ENCODE measurements around the gene TMEM156.
"Not testable (repeated sequence)": the region's sequence is repeated elsewhere in the genome, so short reads cannot be mapped to it uniquely, and the experiment has no call there.

The TMEM156 gene

GRCh38 chr4:39043058-39043860 is 11.1 kb upstream of the TMEM156 start:
- no peak for DNase-seq

- DNase-seq = no peak
Observed at GRCh38 chr4:39042366-39042765, 10.2 kb upstream of the TMEM156 start.

GRCh38 chr4:39039108-39039507 is 6.9 kb upstream of the TMEM156 start:
- DNase-seq = no peak

- DNase-seq = no peak
Observed at GRCh38 chr4:39037941-39038340, 5.7 kb upstream of the TMEM156 start.

GRCh38 chr4:39037491-39037825 is 5.2 kb upstream of the TMEM156 start:
- no peak for DNase-seq

- DNase-seq = no peak
Observed at GRCh38 chr4:39036172-39036571, 4.0 kb upstream of the TMEM156 start.

GRCh38 chr4:39031590-39032020 is 604 bp downstream of the TMEM156 start:
- not testable (repeated sequence) for DNase-seq

GRCh38 chr4:39030725-39031124 is 1.5 kb downstream of the TMEM156 start:
- no peak for DNase-seq

GRCh38 chr4:39029752-39030694 is 2.2 kb downstream of the TMEM156 start:
- no peak for DNase-seq

GRCh38 chr4:39026096-39026495 is 6.1 kb downstream of the TMEM156 start:
- no peak for DNase-seq

GRCh38 chr4:39025552-39026085 is 6.6 kb downstream of the TMEM156 start:
- no peak for DNase-seq

- no peak for DNase-seq
Observed at GRCh38 chr4:39024311-39024865, 7.8 kb downstream of the TMEM156 start.

- no peak for DNase-seq
Observed at GRCh38 chr4:39023059-39023458, 9.2 kb downstream of the TMEM156 start.

- no peak for DNase-seq
Observed at GRCh38 chr4:39022241-39022640, 10.0 kb downstream of the TMEM156 start.

GRCh38 chr4:39021631-39022030 is 10.6 kb downstream of the TMEM156 start:
- no peak for DNase-seq

- no peak for DNase-seq
Observed at GRCh38 chr4:39020130-39020529, 12.1 kb downstream of the TMEM156 start.

GRCh38 chr4:39014028-39014427 is 18.2 kb downstream of the TMEM156 start:
- DNase-seq = no peak

GRCh38 chr4:39004758-39005157 is 27.5 kb downstream of the TMEM156 start:
- no peak for DNase-seq

- DNase-seq = not testable (repeated sequence)
Observed at GRCh38 chr4:39002058-39002457, 30.2 kb downstream of the TMEM156 start.

- no peak for DNase-seq
Observed at GRCh38 chr4:38995660-38996005, 36.6 kb downstream of the TMEM156 start.

- no peak for DNase-seq
Observed at GRCh38 chr4:38994135-38994534, 38.1 kb downstream of the TMEM156 start.

- DNase-seq = no peak
Observed at GRCh38 chr4:38993683-38994082, 38.5 kb downstream of the TMEM156 start.

- no peak for DNase-seq
Observed at GRCh38 chr4:38990241-38990640, 42.0 kb downstream of the TMEM156 start.

GRCh38 chr4:38989487-38989886 is 42.7 kb downstream of the TMEM156 start:
- no peak for DNase-seq

Measured in NCI-H2171 (cell line).